Erythroblast (primary cell): ENCODE measurements around the gene AMPD2.

Source experiments
- GATA1 ChIP-seq: IDR thresholded peaks from 2 replicates; pipeline ENCODE4 v1.6.1; 2011; ENCODE audit warnings: low read depth, mild to moderate bottlenecking, control low read depth, low read length, moderate library complexity
- POLR2A ChIP-seq: IDR thresholded peaks from 2 replicates; pipeline ENCODE4 v1.6.1; 2011; ENCODE audit warnings: mild to moderate bottlenecking, low read length

DNA sequence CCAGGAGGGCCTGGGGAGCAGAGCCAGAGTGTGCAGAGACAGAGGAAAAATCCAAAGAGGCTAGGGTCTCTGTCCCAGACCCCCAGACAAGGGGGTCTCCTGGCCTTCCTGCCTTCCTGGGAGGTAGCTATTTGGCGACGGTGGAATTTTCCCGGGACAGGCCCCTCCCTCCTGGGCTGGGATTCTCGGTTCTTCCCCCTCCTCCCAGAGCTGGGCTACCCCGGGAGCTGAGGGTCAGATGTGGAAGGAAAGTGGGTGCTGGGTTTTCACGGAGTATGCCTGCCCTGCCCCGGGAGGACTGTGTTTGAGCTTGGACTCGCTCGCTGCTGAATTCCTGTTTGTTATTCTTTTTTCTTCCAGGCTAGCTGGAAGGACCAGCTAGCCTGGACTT, 759 bp downstream of the AMPD2 start:
- TF ChIP-seq POLR2A (no peak), GATA1 (no peak)
